Stomach (tissue), 4 donors: ENCODE results near the gene POLR2L.

Experiments used
- CTCF ChIP-seq, 7 experiments: fragments of 450-650 bp in 4 of 7; fragments of 200-600 bp in 3 of 7; sonication (generic) in 3 of 7; IDR thresholded peaks; one replicate each; pipeline ENCODE4 v1.5.1; 2016 to 2019; ENCODE audit warnings: antibody characterized with exemption in 7 of 7, control low read depth in 2 of 7, mild to moderate bottlenecking in 1 of 7
- POLR2AphosphoS5 ChIP-seq, 3 donors: sonication (generic); formaldehyde crosslinking; IDR thresholded peaks; one replicate each; pipeline ENCODE4 v1.6.1; 2016; ENCODE audit warnings: antibody characterized with exemption in 3 of 3

- TF ChIP-seq CTCF (IDR thresholded peaks at IDR 0.05) = no peak
- no peak for TF ChIP-seq POLR2AphosphoS5 (IDR thresholded peaks at IDR 0.05)
Measured at GRCh38 chr11:855796-856195, 13.5 kb upstream of the POLR2L start.
